Mesothelial cell of epicardium (in vitro differentiated cells): ENCODE data around the gene REEP2. TPM values are rescaled to one million over a fixed set of nuclear protein-coding genes. Genes with fewer than 3 reads are reported as not detected.

Source experiments
- DNase-seq, 2 experiments: peaks; one replicate each; pipeline ENCODE4 v3.0.0; 2021; ENCODE audit warnings: low spot score in 2 of 2; ENCODE audit not compliant: unreplicated experiment in 2 of 2
- H3K27ac Mint-ChIP-seq: 2 replicates; pipeline ENCODE4 v1.8.0; 2021; ENCODE audit warnings: mixed read lengths
- H3K27me3 Mint-ChIP-seq: 2 replicates; pipeline ENCODE4 v1.8.0; 2021; ENCODE audit warnings: low read depth, mixed read lengths
- H3K36me3 Mint-ChIP-seq: 2 replicates; pipeline ENCODE4 v1.8.0; 2021; ENCODE audit warnings: mixed read lengths
- H3K4me1 Mint-ChIP-seq: 2 replicates; pipeline ENCODE4 v1.8.0; 2021; ENCODE audit warnings: mixed read lengths
- H3K4me3 Mint-ChIP-seq: 2 replicates; pipeline ENCODE4 v1.8.0; 2021; ENCODE audit warnings: mild to moderate bottlenecking, moderate library complexity, mixed read lengths
- H3K9me3 Mint-ChIP-seq: 2 replicates; pipeline ENCODE4 v1.8.0; 2021; ENCODE audit warnings: mixed read lengths
- total RNA-seq: library from RNA; stranded (reverse); gene quantifications from 3 replicates; pipeline ENCODE4 v1.2.1, GENCODE V29; 2021
- TF ChIP-seq, protein P1 (sequence below): fragments of 200-600 bp; sonication (generic); IDR thresholded peaks from one replicate; pipeline ENCODE4 v1.5.0; 2021; ENCODE audit warnings: antibody characterized with exemption; ENCODE audit not compliant: unreplicated experiment

The REEP2 gene
- total RNA-seq, 1 donor from 2014 or later = 15.6 TPM

- TF ChIP-seq, protein P1, sequence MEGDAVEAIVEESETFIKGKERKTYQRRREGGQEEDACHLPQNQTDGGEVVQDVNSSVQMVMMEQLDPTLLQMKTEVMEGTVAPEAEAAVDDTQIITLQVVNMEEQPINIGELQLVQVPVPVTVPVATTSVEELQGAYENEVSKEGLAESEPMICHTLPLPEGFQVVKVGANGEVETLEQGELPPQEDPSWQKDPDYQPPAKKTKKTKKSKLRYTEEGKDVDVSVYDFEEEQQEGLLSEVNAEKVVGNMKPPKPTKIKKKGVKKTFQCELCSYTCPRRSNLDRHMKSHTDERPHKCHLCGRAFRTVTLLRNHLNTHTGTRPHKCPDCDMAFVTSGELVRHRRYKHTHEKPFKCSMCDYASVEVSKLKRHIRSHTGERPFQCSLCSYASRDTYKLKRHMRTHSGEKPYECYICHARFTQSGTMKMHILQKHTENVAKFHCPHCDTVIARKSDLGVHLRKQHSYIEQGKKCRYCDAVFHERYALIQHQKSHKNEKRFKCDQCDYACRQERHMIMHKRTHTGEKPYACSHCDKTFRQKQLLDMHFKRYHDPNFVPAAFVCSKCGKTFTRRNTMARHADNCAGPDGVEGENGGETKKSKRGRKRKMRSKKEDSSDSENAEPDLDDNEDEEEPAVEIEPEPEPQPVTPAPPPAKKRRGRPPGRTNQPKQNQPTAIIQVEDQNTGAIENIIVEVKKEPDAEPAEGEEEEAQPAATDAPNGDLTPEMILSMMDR = no peak
- no peaks in the 10 kb centered on the region for H3K36me3 Mint-ChIP-seq
- H3K27ac Mint-ChIP-seq = no peak overlapping the region
- no peak overlapping the region for H3K4me3 Mint-ChIP-seq
- H3K4me1 Mint-ChIP-seq = peaks cover 33% of the 10 kb centered on the region
- peaks cover 13% of the 10 kb centered on the region for H3K27me3 Mint-ChIP-seq
- DNase-seq = no peak
- no peaks in the 10 kb centered on the region for H3K9me3 Mint-ChIP-seq
Observed at GRCh38 chr5:138488481-138488945, 49.7 kb downstream of the REEP2 start.

DNA sequence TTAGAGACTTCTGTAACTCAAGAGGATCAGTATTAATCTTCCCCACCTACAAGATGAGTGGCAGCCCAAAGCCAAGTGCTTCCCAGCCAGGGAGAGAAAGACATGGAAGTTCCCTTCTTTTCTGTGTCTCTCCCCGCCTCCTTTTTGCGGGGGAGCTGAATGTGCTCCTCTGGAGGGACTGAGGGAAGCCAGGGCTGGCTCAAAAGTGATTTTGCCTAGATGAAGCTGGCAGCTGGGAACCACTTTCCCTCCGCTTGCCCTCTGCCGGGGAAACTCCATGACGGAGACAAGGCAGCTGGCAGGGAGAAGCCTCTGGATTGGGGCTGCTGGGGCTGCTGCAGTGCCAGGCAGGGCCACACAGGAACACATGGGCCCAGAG is 50.8 kb downstream of the REEP2 start:
- no peak overlapping the region for H3K4me3 Mint-ChIP-seq
- H3K27ac Mint-ChIP-seq = no peak overlapping the region
- no peak for DNase-seq
- no peaks in the 10 kb centered on the region for H3K9me3 Mint-ChIP-seq
- peaks cover 13% of the 10 kb centered on the region for H3K27me3 Mint-ChIP-seq
- no peaks in the 10 kb centered on the region for H3K36me3 Mint-ChIP-seq
- peaks cover 36% of the 10 kb centered on the region for H3K4me1 Mint-ChIP-seq
- TF ChIP-seq, protein P1 = no peak

GRCh38 chr5:138490648-138491283 is 51.9 kb downstream of the REEP2 start:
- H3K27ac Mint-ChIP-seq = no peak overlapping the region
- DNase-seq = no peak
- H3K36me3 Mint-ChIP-seq = no peaks in the 10 kb centered on the region
- TF ChIP-seq, protein P1 = no peak
- peaks cover 36% of the 10 kb centered on the region for H3K4me1 Mint-ChIP-seq
- peak overlapping the region; percentile 56 for H3K4me3 Mint-ChIP-seq
- H3K27me3 Mint-ChIP-seq = peaks cover 13% of the 10 kb centered on the region
- H3K9me3 Mint-ChIP-seq = no peaks in the 10 kb centered on the region

DNA sequence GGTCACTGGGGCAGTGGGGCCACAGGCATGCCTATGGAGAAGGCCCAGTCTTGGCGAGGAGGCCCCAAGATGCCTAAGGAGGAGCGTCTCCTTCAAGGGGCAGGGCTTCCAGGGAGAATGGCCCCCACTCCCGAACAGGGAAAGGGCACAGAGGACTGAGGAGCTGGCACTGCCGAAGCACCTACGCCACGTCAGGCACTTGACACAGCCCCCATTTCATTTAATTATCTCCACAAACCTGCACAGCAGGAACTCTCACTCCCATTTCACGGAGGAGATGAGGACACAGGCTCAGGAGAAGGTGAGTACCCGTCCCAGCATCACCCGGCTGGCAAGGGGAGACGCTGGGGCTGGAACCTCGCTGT is 52.4 kb downstream of the REEP2 start:
- no peak for DNase-seq
- Mint-ChIP-seq H3K9me3 (no peaks in the 10 kb centered on the region), H3K4me1 (peaks cover 36% of the 10 kb centered on the region), H3K27me3 (peaks cover 13% of the 10 kb centered on the region), H3K27ac (no peak overlapping the region), H3K4me3 (peak overlapping the region; percentile 56), H3K36me3 (no peaks in the 10 kb centered on the region)
- TF ChIP-seq, protein P1 = no peak

- peaks cover 13% of the 10 kb centered on the region for H3K27me3 Mint-ChIP-seq
- no peaks in the 10 kb centered on the region for H3K36me3 Mint-ChIP-seq
Observed at GRCh38 chr5:138491669-138492559, 53.1 kb downstream of the REEP2 start.

More at GRCh38 chr5:138491669-138492559, 53.1 kb downstream of the REEP2 start:
- TF ChIP-seq, protein P1 = no peak
- H3K9me3 Mint-ChIP-seq = no peaks in the 10 kb centered on the region
- H3K4me1 Mint-ChIP-seq = peaks cover 36% of the 10 kb centered on the region
- peak overlapping the region; percentile 41 for H3K27ac Mint-ChIP-seq
- peak overlapping the region; percentile 75 for H3K4me3 Mint-ChIP-seq
- DNase-seq = peak; percentile 66 to 81
